Esophagus squamous epithelium (tissue), 5 donors: ENCODE measurements around the gene CDR2L. TPM values are rescaled to one million over a fixed set of nuclear protein-coding genes. Genes with fewer than 3 reads are reported as not detected.

Experiments used
- DNase-seq: peaks from one replicate; lab custom pipeline; 2025; lab: John Stamatoyannopoulos, UW
- H3K27ac ChIP-seq, 4 donors: fragments of 200-600 bp; sonication (generic); one replicate each; pipeline ENCODE4 v1.5.1; 2016 to 2019; ENCODE audit warnings: mild to moderate bottlenecking in 1 of 4
- H3K27me3 ChIP-seq, 4 donors: fragments of 200-600 bp; sonication (generic); 1 replicate in 3 of 4; 2 replicates in 1 of 4; pipeline versions ENCODE4 v1.5.1 to v1.6.0; 2017 to 2021; ENCODE audit warnings: antibody characterized with exemption in 1 of 4
- H3K36me3 ChIP-seq, 3 donors: fragments of 200-600 bp; sonication (generic); one replicate each; pipeline ENCODE4 v1.5.1; 2016 to 2019
- H3K4me1 ChIP-seq, 3 donors: fragments of 200-600 bp; sonication (generic); one replicate each; pipeline ENCODE4 v1.5.1; 2017 to 2019
- H3K4me3 ChIP-seq, 4 donors: fragments of 200-600 bp; sonication (generic); 1 replicate in 3 of 4; 2 replicates in 1 of 4; pipeline ENCODE4 v1.5.1; 2016 to 2019; ENCODE audit warnings: mild to moderate bottlenecking in 2 of 4, moderate library complexity in 1 of 4
- H3K9me3 ChIP-seq, 3 donors: fragments of 200-600 bp; sonication (generic); one replicate each; pipeline ENCODE4 v1.5.1; 2016 to 2019
- CTCF ChIP-seq, 6 experiments: fragments of 450-650 bp in 4 of 6; fragments of 200-600 bp in 2 of 6; sonication (generic) in 2 of 6; IDR thresholded peaks; one replicate each; pipeline ENCODE4 v1.5.1; 2016 to 2019; ENCODE audit warnings: antibody characterized with exemption in 6 of 6, mild to moderate bottlenecking in 4 of 6, moderate library complexity in 4 of 6
- POLR2A ChIP-seq, 4 donors: fragments of 450-650 bp; IDR thresholded peaks; one replicate each; pipeline ENCODE4 v1.6.1; 2017; ENCODE audit warnings: antibody characterized with exemption in 4 of 4, mild to moderate bottlenecking in 4 of 4, moderate library complexity in 3 of 4
- WGBS, 2 donors: methylation state at CpG; one replicate each; pipeline ENCODE4 v1.1.5; 2018; 5-methylcytosine and 5-hydroxymethylcytosine counted together
- intact Hi-C: fragments of 100-400 bp; cut with DNase I; formaldehyde crosslinking; loops from one replicate; pipeline ENCODE4 v1.15.0; 2022
- total RNA-seq, 4 donors: library from RNA; depleted of rRNA; stranded (reverse); fragments of >200 nt; gene quantifications; one replicate each; pipeline ENCODE4 v1.1.0, GENCODE V29; 2016
- donor health status: DM: yes; HTN: yes; CAD: no.

CDR2L gene
- total RNA-seq, 4 donors from 2014 or later: 5.3 to 7.9 (median 6.7) TPM

GRCh38 chr17:74995847-74996246 lies 8.4 kb downstream of the CDR2L start:
- TF ChIP-seq CTCF (IDR thresholded peaks at IDR 0.05) (no peak), POLR2A (IDR thresholded peaks at IDR 0.05) (no peak)
- H3K4me1 ChIP-seq: peaks cover 18 to 38% (median 19%) of the 10 kb centered on the region in 3 donors
- no peak overlapping the region for H3K27ac ChIP-seq
- intact Hi-C loops: no loop called here
- no peaks in the 10 kb centered on the region for H3K27me3 ChIP-seq
- H3K9me3 ChIP-seq: no peaks in the 10 kb centered on the region
- DNase-seq: no peak
- no peak overlapping the region for H3K4me3 ChIP-seq
- H3K36me3 ChIP-seq: peaks cover 0 to 8% (median 6%) of the 10 kb centered on the region in 3 donors
- WGBS, 2 donors: 63 to 64% methylated on average over 5 of the region's 5 CpGs

- Histone ChIP-seq H3K27ac (no peak overlapping the region), H3K4me1 (peaks cover 0 to 9% (median 4%) of the 10 kb centered on the region in 3 donors), H3K9me3 (no peaks in the 10 kb centered on the region), H3K4me3 (no peak overlapping the region), H3K36me3 (peaks cover 0 to 37% (median 18%) of the 10 kb centered on the region in 3 donors), H3K27me3 (no peaks in the 10 kb centered on the region)
- no peak for DNase-seq
- WGBS, 2 donors: 74 to 79% methylated on average over 4 to 6 of the region's 6 CpGs
- intact Hi-C loops: no loop called here
- no peak for TF ChIP-seq CTCF (IDR thresholded peaks at IDR 0.05)
- TF ChIP-seq POLR2A (IDR thresholded peaks at IDR 0.05): no peak
Measured at GRCh38 chr17:74998783-74999182, 11.4 kb downstream of the CDR2L start.

- intact Hi-C loops: no loop called here
Measured at GRCh38 chr17:74999523-74999922, 12.1 kb downstream of the CDR2L start.

GRCh38 chr17:75001915-75002843 lies 14.7 kb downstream of the CDR2L start:
- Histone ChIP-seq H3K4me3 (no peak overlapping the region), H3K4me1 (no peaks in the 10 kb centered on the region), H3K27me3 (no peaks in the 10 kb centered on the region), H3K36me3 (peaks cover 0 to 55% (median 24%) of the 10 kb centered on the region in 3 donors), H3K9me3 (no peaks in the 10 kb centered on the region), H3K27ac (no peak overlapping the region)
- intact Hi-C loops: no loop called here
- DNase-seq: no peak
- WGBS, 2 donors: 89 to 93% methylated on average over 6 to 11 of the region's 15 CpGs
- no peak for TF ChIP-seq POLR2A (IDR thresholded peaks at IDR 0.05)
- no peak for TF ChIP-seq CTCF (IDR thresholded peaks at IDR 0.05)

More at GRCh38 chr17:74999523-74999922, 12.1 kb downstream of the CDR2L start:
- no peaks in the 10 kb centered on the region for H3K9me3 ChIP-seq
- H3K27me3 ChIP-seq: no peaks in the 10 kb centered on the region
- WGBS, 2 donors: 72 to 84% methylated on average over 3 of the region's 4 CpGs
- no peak overlapping the region for H3K4me3 ChIP-seq
- H3K36me3 ChIP-seq: peaks cover 0 to 45% (median 24%) of the 10 kb centered on the region in 3 donors
- H3K27ac ChIP-seq: no peak overlapping the region
- TF ChIP-seq CTCF (IDR thresholded peaks at IDR 0.05): no peak
- TF ChIP-seq POLR2A (IDR thresholded peaks at IDR 0.05): no peak
- peaks cover 0 to 2% (median 0%) of the 10 kb centered on the region in 3 donors for H3K4me1 ChIP-seq
- no peak for DNase-seq
